Measurements from ENCODE around the gene NSD1. TPM values are rescaled to one million over a fixed set of nuclear protein-coding genes. Genes with fewer than 3 reads are reported as not detected.

NSD1 gene
- total RNA-seq, 1 experiment from 2014 or later, result 48.9 TPM

GRCh38 chr5:177228751-177229150 lies 95.2 kb downstream of the NSD1 start:
- Histone ChIP-seq H3K79me2 (ENCODE audit: low read length) (peaks cover 47% of the 10 kb centered on the region), H2AFZ (ENCODE audit: low read length) (no peak overlapping the region), H3K27me3 (ENCODE audit: low read length) (no peaks in the 10 kb centered on the region), H3K4me1 (ENCODE audit: insufficient read depth, low read length) (no peaks in the 10 kb centered on the region), H3K4me2 (ENCODE audit: low read length) (no peak overlapping the region), H3K27ac (ENCODE audit: low read length) (no peak overlapping the region), H3F3A (ENCODE audit: low read length, unreplicated experiment) (no peaks in the 10 kb centered on the region), H3K9me2 (replicated peaks; ENCODE audit: low read length) (no peaks in the 10 kb centered on the region), H4K20me1 (ENCODE audit: low read length) (no peaks in the 10 kb centered on the region), H3K9me3 (ENCODE audit: low read length) (no peaks in the 10 kb centered on the region), H3K9ac (ENCODE audit: low read length) (no peak overlapping the region), H3K36me3 (ENCODE audit: low read depth, low read length) (peaks cover 8% of the 10 kb centered on the region; the same call in 1 of the 2 replicates), H3K4me3 (ENCODE audit: low read length) (no peak overlapping the region)
- DNase-seq (no peak), ATAC-seq (no peak)
- ChIA-PET CTCF (no interaction called here), POLR2A (ENCODE audit: unreplicated experiment) (no interaction called here)
- TF ChIP-seq CTCF (conservative IDR thresholded peaks at IDR 0.05; ENCODE audit: low read depth, low read length), result 0 out of 2 replicates have a peak, but pooled peaks have one; percentile 27
- no peak for TF ChIP-seq EZH2 (IDR thresholded peaks at IDR 0.05; ENCODE audit: low read length, unreplicated experiment)
- no peak for TF ChIP-seq EZH2phosphoT487 (IDR thresholded peaks at IDR 0.05; ENCODE audit: borderline replicate concordance, low read length)
- intact Hi-C loops (cut with micrococcal nuclease), result no loop called here
- BruUV-seq (replicated peaks), result no TSS peak

DNA sequence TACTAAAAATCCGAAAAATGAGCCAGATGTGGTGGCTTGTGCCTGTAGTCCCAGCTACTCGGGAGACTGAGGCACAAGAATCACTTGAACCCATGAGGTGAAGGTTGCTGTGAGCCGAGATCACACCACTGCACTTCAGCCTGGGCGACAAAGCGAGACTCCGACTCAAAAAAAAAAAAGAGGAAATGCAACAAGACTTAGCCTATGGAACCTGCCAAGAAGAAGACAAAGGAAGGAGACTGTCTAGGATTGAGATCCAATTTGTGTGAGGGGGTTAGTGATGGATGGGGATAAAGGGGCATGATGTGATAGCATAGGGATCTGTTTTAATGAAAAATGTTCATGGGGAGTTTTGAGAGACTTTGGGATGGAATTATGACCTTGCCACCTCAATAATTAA lies 97.1 kb downstream of the NSD1 start:
- no peaks in the 10 kb centered on the region for H3K9me3 ChIP-seq (ENCODE audit: low read length)
- H3K27ac ChIP-seq (ENCODE audit: low read length), result no peak overlapping the region
- no peak overlapping the region for H2AFZ ChIP-seq (ENCODE audit: low read length)
- H3K36me3 ChIP-seq (ENCODE audit: low read depth, low read length), result peaks cover 9% of the 10 kb centered on the region; the same call in 1 of the 2 replicates
- ATAC-seq (no peak), DNase-seq (no peak)
- H3K27me3 ChIP-seq (ENCODE audit: low read length), result no peaks in the 10 kb centered on the region
- no peak for TF ChIP-seq CTCF (conservative IDR thresholded peaks at IDR 0.05; ENCODE audit: low read depth, low read length)
- TF ChIP-seq EZH2phosphoT487 (IDR thresholded peaks at IDR 0.05; ENCODE audit: borderline replicate concordance, low read length), result no peak
- no peak for TF ChIP-seq EZH2 (IDR thresholded peaks at IDR 0.05; ENCODE audit: low read length, unreplicated experiment)
- H3K4me3 ChIP-seq (ENCODE audit: low read length), result no peak overlapping the region
- no peak overlapping the region for H3K4me2 ChIP-seq (ENCODE audit: low read length)
- ChIA-PET CTCF (no interaction called here), POLR2A (ENCODE audit: unreplicated experiment) (no interaction called here)
- H3K4me1 ChIP-seq (ENCODE audit: insufficient read depth, low read length), result no peaks in the 10 kb centered on the region
- peaks cover 35% of the 10 kb centered on the region for H3K79me2 ChIP-seq (ENCODE audit: low read length)
- no peaks in the 10 kb centered on the region for H4K20me1 ChIP-seq (ENCODE audit: low read length)
- intact Hi-C loops (cut with micrococcal nuclease), result no loop called here
- H3F3A ChIP-seq (ENCODE audit: low read length, unreplicated experiment), result no peaks in the 10 kb centered on the region
- H3K9ac ChIP-seq (ENCODE audit: low read length), result no peak overlapping the region
- no TSS peak for BruUV-seq (replicated peaks)
- no peaks in the 10 kb centered on the region for H3K9me2 ChIP-seq (replicated peaks; ENCODE audit: low read length)

GRCh38 chr5:177231479-177232250 lies 98.1 kb downstream of the NSD1 start:
- Histone ChIP-seq H4K20me1 (ENCODE audit: low read length) (no peaks in the 10 kb centered on the region), H3K9ac (ENCODE audit: low read length) (no peak overlapping the region)

More at GRCh38 chr5:177231479-177232250, 98.1 kb downstream of the NSD1 start:
- DNase-seq (no peak), ATAC-seq (no peak)
- ChIA-PET POLR2A (ENCODE audit: unreplicated experiment) (no interaction called here), CTCF (no interaction called here)
- Histone ChIP-seq H3K4me3 (ENCODE audit: low read length) (no peak overlapping the region), H3K4me2 (ENCODE audit: low read length) (no peak overlapping the region), H3K36me3 (ENCODE audit: low read depth, low read length) (peaks cover 12% of the 10 kb centered on the region; the same call in 1 of the 2 replicates), H3K79me2 (ENCODE audit: low read length) (peaks cover 25% of the 10 kb centered on the region), H3K9me2 (replicated peaks; ENCODE audit: low read length) (no peaks in the 10 kb centered on the region), H3K27ac (ENCODE audit: low read length) (no peak overlapping the region), H3K27me3 (ENCODE audit: low read length) (no peaks in the 10 kb centered on the region), H3K4me1 (ENCODE audit: insufficient read depth, low read length) (no peaks in the 10 kb centered on the region), H3K9me3 (ENCODE audit: low read length) (no peaks in the 10 kb centered on the region), H2AFZ (ENCODE audit: low read length) (no peak overlapping the region), H3F3A (ENCODE audit: low read length, unreplicated experiment) (no peaks in the 10 kb centered on the region)
- BruUV-seq (replicated peaks), result no TSS peak
- intact Hi-C loops (cut with micrococcal nuclease), result no loop called here
- TF ChIP-seq EZH2phosphoT487 (IDR thresholded peaks at IDR 0.05; ENCODE audit: borderline replicate concordance, low read length) (no peak), EZH2 (IDR thresholded peaks at IDR 0.05; ENCODE audit: low read length, unreplicated experiment) (no peak), CTCF (conservative IDR thresholded peaks at IDR 0.05; ENCODE audit: low read depth, low read length) (no peak)
